HL-60 (cell line): ENCODE data around the gene COL18A1.

Experiments used
- DNase-seq, 2 experiments: peaks; one replicate each; pipeline ENCODE4 v3.0.0-alpha.2; 2010 to 2020; ENCODE audit warnings: low read depth in 1 of 2, low spot score in 1 of 2
- H3K27ac ChIP-seq: fragments of 250-450 bp; sonication (Bioruptor Pico); replicated peaks from 2 replicates; pipeline ENCODE4 v1.5.1; 2020; ENCODE audit warnings: mild to moderate bottlenecking, moderate library complexity
- H3K27me3 ChIP-seq: fragments of 250-450 bp; sonication (Bioruptor Pico); 2 replicates; pipeline ENCODE4 v1.5.1; 2021; ENCODE audit warnings: mild to moderate bottlenecking, moderate library complexity; ENCODE audit not compliant: insufficient read depth, poor library complexity, severe bottlenecking
- H3K4me3 ChIP-seq: replicated peaks from 2 replicates; pipeline ENCODE4 v1.5.1; 2011; ENCODE audit warnings: mild to moderate bottlenecking, control low read depth, low read length; ENCODE audit not compliant: insufficient read depth
- GABPA ChIP-seq: IDR thresholded peaks from 2 replicates; pipeline ENCODE4 v1.6.1; 2012; ENCODE audit warnings: low read depth
- POLR2AphosphoS5 ChIP-seq: IDR thresholded peaks from 2 replicates; pipeline ENCODE4 v1.6.1; 2012; ENCODE audit warnings: low read depth
- SPI1 ChIP-seq: IDR thresholded peaks from 2 replicates; pipeline ENCODE4 v1.6.1; 2012; ENCODE audit warnings: low read depth, mild to moderate bottlenecking, borderline replicate concordance
- TF ChIP-seq, protein P1 (sequence below): IDR thresholded peaks from one replicate; pipeline ENCODE4 v1.5.1; 2011; ENCODE audit warnings: low read length, control low read depth, inconsistent platforms; ENCODE audit not compliant: insufficient read depth
- TF ChIP-seq, protein P2 (sequence below): IDR thresholded peaks from 2 replicates; pipeline ENCODE4 v1.6.1; 2012; ENCODE audit warnings: low read depth; ENCODE audit not compliant: insufficient replicate concordance

COL18A1 gene

DNA sequence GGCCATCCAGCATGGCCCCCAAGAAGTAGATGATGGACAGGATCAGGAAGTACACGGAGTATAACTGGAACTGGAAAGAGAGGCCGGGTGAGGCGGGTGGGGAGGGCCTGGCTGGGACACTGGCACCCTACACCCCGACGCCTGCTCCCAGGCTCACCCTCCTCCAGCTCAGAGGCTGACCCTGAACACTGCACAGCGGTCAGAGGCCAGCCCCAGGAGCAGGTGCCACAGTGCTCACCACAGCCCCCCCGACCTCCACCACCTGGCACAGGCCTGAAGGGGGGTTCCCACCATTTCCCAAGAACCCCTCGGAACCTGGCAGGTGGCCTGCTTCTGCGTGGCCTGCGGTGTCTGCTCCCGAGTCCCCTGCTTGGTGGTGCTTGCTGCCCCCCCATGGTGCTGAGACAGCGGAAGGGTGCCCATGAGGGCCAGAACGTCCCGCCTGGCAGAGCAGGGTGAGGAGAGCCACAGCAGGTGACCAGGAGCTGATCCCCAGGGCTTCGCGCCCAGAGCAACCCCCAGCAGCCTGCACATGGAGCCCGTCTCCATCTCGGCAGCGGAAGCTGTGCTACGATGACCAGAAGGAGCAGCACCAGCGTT is 111.2 kb downstream of the COL18A1 start:
- TF ChIP-seq, protein P1, sequence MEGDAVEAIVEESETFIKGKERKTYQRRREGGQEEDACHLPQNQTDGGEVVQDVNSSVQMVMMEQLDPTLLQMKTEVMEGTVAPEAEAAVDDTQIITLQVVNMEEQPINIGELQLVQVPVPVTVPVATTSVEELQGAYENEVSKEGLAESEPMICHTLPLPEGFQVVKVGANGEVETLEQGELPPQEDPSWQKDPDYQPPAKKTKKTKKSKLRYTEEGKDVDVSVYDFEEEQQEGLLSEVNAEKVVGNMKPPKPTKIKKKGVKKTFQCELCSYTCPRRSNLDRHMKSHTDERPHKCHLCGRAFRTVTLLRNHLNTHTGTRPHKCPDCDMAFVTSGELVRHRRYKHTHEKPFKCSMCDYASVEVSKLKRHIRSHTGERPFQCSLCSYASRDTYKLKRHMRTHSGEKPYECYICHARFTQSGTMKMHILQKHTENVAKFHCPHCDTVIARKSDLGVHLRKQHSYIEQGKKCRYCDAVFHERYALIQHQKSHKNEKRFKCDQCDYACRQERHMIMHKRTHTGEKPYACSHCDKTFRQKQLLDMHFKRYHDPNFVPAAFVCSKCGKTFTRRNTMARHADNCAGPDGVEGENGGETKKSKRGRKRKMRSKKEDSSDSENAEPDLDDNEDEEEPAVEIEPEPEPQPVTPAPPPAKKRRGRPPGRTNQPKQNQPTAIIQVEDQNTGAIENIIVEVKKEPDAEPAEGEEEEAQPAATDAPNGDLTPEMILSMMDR: no peak
- TF ChIP-seq, protein P2, sequence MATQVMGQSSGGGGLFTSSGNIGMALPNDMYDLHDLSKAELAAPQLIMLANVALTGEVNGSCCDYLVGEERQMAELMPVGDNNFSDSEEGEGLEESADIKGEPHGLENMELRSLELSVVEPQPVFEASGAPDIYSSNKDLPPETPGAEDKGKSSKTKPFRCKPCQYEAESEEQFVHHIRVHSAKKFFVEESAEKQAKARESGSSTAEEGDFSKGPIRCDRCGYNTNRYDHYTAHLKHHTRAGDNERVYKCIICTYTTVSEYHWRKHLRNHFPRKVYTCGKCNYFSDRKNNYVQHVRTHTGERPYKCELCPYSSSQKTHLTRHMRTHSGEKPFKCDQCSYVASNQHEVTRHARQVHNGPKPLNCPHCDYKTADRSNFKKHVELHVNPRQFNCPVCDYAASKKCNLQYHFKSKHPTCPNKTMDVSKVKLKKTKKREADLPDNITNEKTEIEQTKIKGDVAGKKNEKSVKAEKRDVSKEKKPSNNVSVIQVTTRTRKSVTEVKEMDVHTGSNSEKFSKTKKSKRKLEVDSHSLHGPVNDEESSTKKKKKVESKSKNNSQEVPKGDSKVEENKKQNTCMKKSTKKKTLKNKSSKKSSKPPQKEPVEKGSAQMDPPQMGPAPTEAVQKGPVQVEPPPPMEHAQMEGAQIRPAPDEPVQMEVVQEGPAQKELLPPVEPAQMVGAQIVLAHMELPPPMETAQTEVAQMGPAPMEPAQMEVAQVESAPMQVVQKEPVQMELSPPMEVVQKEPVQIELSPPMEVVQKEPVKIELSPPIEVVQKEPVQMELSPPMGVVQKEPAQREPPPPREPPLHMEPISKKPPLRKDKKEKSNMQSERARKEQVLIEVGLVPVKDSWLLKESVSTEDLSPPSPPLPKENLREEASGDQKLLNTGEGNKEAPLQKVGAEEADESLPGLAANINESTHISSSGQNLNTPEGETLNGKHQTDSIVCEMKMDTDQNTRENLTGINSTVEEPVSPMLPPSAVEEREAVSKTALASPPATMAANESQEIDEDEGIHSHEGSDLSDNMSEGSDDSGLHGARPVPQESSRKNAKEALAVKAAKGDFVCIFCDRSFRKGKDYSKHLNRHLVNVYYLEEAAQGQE: no peak
- no peak for TF ChIP-seq SPI1
- no peak for TF ChIP-seq GABPA
- no peak for TF ChIP-seq POLR2AphosphoS5
- no peak overlapping the region for H3K4me3 ChIP-seq
- DNase-seq: no peak
- no peaks in the 10 kb centered on the region for H3K27me3 ChIP-seq
- peak overlapping the region; percentile 84; the same call in 1 of the 2 replicates for H3K27ac ChIP-seq

DNA sequence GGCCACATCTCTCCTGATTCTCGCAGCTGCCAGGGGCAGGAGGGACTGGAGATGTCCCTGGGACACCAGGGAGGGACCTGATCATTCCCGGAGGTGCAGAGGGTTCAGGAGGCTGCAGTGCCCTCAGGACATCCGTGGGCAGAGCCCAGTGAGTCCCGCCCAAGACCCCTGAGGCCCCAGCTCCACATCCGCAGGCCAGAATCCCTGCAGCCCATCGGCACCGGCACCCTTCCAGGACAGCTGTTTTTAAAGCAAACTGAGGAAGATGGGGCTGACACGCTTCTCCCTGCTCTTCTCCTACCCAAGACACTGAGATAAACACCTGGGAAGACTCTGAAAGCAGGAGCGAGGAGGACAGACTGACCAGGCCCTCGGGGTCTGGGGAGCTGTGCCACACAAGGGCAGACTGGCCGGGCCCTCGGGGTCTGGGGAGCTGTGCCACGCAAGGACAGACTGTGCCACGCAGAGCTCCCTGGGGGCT is 111.7 kb downstream of the COL18A1 start:
- no peak for DNase-seq
- Histone ChIP-seq H3K27ac (peak overlapping the region; percentile 84), H3K4me3 (no peak overlapping the region), H3K27me3 (no peaks in the 10 kb centered on the region)
- TF ChIP-seq, protein P2: no peak
- TF ChIP-seq SPI1 (no peak), POLR2AphosphoS5 (no peak), GABPA (no peak)
- TF ChIP-seq, protein P1: no peak

DNA sequence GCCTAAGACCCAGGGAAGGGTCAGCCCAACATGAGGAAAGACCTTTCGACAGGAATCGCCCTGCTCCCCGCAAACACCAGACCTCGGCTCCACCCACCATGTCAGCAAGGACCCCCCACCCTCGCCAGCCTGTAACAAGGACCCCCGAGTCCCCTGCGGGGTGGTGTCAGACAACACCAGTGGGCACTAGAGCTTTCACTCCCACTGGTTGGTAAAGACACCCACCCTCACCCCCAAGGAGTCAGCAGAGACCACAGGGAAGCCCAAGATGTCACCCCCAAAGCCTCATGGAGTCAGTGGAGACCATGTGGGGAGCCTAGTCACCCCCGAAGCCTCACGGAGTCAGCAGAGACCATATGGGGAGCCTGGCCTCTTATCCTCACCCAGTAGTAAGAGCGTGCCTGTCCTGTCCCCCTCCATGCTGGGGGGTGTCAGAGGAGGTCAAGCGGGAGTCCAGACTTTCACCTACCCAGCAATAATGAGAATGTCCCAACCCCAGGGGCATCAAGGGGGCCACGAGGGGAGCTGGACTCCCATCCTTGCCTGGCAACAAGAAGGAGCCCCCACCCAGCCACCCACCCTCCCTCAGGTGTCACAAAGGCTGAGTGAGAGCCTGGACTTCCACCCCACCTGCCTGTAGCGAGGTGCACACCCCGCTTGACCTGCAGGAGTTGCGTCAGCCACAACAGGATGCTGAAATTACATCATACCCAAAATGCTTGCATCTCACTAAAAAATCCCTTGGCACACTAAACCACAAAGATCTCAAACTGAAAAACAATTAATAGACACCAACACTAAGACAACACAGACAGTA is 112.5 kb downstream of the COL18A1 start:
- Histone ChIP-seq H3K27me3 (no peaks in the 10 kb centered on the region), H3K4me3 (no peak overlapping the region), H3K27ac (peak overlapping the region; percentile 84)
- peak; percentile 77 to 82 for DNase-seq
- TF ChIP-seq SPI1 (no peak), GABPA (no peak), POLR2AphosphoS5 (peak; percentile 41; the same call in 1 of the 2 replicates)
- TF ChIP-seq, protein P1: no peak
- TF ChIP-seq, protein P2: no peak
